Astrocyte (in vitro differentiated cells and primary cell): ENCODE results near the gene ADH1C.

Experiments
- EZH2 ChIP-seq: IDR thresholded peaks from 2 replicates; pipeline ENCODE4 v1.6.1; 2012; ENCODE audit warnings: mild to moderate bottlenecking, low read length, inconsistent platforms; ENCODE audit not compliant: insufficient read depth
- TF ChIP-seq, protein P1 (sequence below): IDR thresholded peaks from 2 replicates; pipeline ENCODE4 v1.5.1; 2011; ENCODE audit warnings: low read depth, mild to moderate bottlenecking, inconsistent platforms, low read length, moderate library complexity; ENCODE audit not compliant: insufficient read depth

DNA sequence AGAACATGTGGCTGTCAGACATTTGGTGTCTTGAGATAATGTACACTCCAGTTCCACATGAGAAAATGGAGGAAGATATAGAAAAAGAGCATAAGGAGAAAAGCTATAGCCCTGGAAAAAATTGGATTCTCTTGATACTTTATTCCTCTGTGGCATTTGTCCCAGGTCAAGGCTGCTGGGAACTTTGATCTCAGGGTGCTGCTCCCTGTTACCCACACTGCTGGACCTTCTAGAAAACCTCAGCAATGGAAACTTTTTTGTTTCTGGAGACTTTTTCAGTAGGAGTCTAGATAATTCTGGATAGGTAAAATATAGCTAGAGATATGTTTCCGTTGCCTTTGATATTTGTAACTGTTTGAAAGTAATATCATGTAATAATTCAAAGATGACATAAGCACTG is 11.1 kb downstream of the ADH1C start:
- TF ChIP-seq, protein P1, sequence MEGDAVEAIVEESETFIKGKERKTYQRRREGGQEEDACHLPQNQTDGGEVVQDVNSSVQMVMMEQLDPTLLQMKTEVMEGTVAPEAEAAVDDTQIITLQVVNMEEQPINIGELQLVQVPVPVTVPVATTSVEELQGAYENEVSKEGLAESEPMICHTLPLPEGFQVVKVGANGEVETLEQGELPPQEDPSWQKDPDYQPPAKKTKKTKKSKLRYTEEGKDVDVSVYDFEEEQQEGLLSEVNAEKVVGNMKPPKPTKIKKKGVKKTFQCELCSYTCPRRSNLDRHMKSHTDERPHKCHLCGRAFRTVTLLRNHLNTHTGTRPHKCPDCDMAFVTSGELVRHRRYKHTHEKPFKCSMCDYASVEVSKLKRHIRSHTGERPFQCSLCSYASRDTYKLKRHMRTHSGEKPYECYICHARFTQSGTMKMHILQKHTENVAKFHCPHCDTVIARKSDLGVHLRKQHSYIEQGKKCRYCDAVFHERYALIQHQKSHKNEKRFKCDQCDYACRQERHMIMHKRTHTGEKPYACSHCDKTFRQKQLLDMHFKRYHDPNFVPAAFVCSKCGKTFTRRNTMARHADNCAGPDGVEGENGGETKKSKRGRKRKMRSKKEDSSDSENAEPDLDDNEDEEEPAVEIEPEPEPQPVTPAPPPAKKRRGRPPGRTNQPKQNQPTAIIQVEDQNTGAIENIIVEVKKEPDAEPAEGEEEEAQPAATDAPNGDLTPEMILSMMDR, result no peak
- no peak for TF ChIP-seq EZH2
